Measurements from ENCODE around the gene ZNF214. TPM values are rescaled to one million over a fixed set of nuclear protein-coding genes. Genes with fewer than 3 reads are reported as not detected.
"Not testable (repeated sequence)": the region's sequence is repeated elsewhere in the genome, so short reads cannot be mapped to it uniquely, and the experiment has no call there.

ZNF214 gene
- total RNA-seq, 1 donor from 2014 or later: 17.9 TPM

- DNase-seq: no peak
Measured at GRCh38 chr11:6986487-6986886, 33.7 kb downstream of the ZNF214 start.

GRCh38 chr11:6979365-6979764, 40.8 kb downstream of the ZNF214 start:
- DNase-seq: no peak

- DNase-seq: not testable (repeated sequence)
Measured at GRCh38 chr11:6969854-6970253, 50.3 kb downstream of the ZNF214 start.

GRCh38 chr11:6968816-6969215, 51.3 kb downstream of the ZNF214 start:
- DNase-seq: no peak

DNA sequence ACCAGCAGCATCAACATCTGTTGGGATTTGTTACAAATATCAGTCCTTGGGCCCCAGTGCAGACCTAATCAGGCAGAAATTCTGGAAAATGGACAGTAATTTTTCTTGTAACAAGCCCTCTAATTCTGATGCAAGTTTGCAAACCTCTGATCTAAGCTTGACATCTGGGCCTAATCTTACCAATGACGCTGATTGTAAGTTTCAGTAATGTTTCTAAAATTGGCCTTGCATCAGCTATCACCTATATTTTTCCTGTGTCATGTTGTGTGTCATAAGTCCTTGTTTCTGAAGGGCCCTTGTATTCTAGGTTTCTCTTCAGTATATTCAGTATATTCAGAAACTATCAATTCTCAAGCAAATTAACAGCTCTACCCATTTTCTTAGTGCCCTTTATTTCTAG, 57.5 kb downstream of the ZNF214 start:
- DNase-seq: no peak

- DNase-seq: no peak
Measured at GRCh38 chr11:6962141-6962540, 58.0 kb downstream of the ZNF214 start.

DNA sequence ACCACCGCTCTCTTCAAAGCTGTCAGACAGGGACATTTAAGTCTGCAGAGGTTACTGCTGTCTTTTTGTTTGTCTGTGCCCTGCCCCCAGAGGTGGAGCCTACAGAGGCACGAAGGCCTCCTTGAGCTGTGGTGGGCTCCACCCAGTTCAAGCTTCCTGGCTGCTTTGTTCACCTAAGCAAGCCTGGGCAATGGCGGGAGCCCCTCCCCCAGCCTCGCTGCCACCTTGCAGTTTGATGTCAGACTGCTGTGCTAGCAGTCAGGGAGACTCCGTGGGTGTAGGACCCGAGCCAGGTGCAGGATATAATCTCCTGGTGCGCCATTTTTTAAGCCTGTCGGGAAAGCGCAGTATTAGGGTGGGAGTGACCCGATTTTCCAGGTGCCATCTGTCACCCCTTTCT, 65.9 kb downstream of the ZNF214 start:
- not testable (repeated sequence) for DNase-seq

Other genes starting within 250 kb of the ZNF214 start
- 0.47 TPM for gene OR2AG2, start 248.4 kb downstream of the ZNF214 start, total RNA-seq
- not detected for gene OR2AG1, start 237.3 kb downstream of the ZNF214 start, total RNA-seq
- 0.47 TPM for gene OR6A2, start 220.7 kb downstream of the ZNF214 start, total RNA-seq
- not detected for gene OR10A5, start 174.7 kb downstream of the ZNF214 start, total RNA-seq
- gene OR10A2, start 157.3 kb downstream of the ZNF214 start, total RNA-seq: not detected
- not detected for gene OR10A4, start 143.7 kb downstream of the ZNF214 start, total RNA-seq
- gene OR2D2, start 127.8 kb downstream of the ZNF214 start, total RNA-seq: 0.31 TPM
- gene OR2D3, start 99.3 kb downstream of the ZNF214 start, total RNA-seq: not detected
- 5.6 TPM for gene ZNF215, start 93.9 kb downstream of the ZNF214 start, total RNA-seq
- 0.94 TPM for gene NLRP14, start 133 bp upstream of the ZNF214 start, total RNA-seq
- not detected for gene RBMXL2, start 68.7 kb upstream of the ZNF214 start, total RNA-seq
- 4.7 TPM for gene SYT9, start 231.6 kb upstream of the ZNF214 start, total RNA-seq

All from occipital lobe (tissue), 2 donors.